Measurements from ENCODE around the gene NXPH3.
"Not testable (repeated sequence)": the region's sequence is repeated elsewhere in the genome, so short reads cannot be mapped to it uniquely, and the experiment has no call there.

Gene NXPH3

DNA sequence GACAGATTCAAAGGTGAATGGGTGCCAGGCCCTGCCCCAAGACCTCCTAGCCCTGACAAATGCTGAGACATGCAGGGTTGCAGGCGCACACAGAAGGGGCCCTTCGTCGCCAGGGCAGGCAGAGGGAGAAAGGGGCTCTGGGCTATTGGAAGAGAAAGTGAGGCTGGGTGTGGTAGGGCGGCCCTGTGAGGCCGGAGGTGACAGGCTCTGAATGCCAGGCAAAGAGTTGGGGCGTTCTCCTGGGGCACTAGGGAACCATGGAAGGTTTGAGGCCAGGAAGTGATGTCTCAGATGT, 26.4 kb upstream of the NXPH3 start:
- TF ChIP-seq, protein P1, sequence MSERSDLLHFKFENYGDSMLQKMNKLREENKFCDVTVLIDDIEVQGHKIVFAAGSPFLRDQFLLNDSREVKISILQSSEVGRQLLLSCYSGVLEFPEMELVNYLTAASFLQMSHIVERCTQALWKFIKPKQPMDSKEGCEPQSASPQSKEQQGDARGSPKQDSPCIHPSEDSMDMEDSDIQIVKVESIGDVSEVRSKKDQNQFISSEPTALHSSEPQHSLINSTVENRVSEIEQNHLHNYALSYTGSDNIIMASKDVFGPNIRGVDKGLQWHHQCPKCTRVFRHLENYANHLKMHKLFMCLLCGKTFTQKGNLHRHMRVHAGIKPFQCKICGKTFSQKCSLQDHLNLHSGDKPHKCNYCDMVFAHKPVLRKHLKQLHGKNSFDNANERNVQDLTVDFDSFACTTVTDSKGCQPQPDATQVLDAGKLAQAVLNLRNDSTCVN (tag by site-specific recombination; optimal IDR thresholded peaks at IDR 0.05) = no peak
- TF ChIP-seq, protein P2, sequence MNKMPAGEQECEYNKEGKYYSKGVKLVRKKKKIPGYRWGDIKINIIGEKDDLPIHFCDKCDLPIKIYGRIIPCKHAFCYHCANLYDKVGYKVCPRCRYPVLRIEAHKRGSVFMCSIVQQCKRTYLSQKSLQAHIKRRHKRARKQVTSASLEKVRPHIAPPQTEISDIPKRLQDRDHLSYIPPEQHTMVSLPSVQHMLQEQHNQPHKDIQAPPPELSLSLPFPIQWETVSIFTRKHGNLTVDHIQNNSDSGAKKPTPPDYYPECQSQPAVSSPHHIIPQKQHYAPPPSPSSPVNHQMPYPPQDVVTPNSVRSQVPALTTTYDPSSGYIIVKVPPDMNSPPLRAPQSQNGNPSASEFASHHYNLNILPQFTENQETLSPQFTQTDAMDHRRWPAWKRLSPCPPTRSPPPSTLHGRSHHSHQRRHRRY (tag by site-specific recombination; IDR thresholded peaks at IDR 0.05) = no peak
- no peak for TF ChIP-seq ZFP41 (tag by site-specific recombination; IDR thresholded peaks at IDR 0.05; ENCODE audit: borderline replicate concordance)
- no peak for TF ChIP-seq ZNF2 (tag by site-specific recombination; IDR thresholded peaks at IDR 0.05)
- TF ChIP-seq ZNF585B (tag by site-specific recombination; IDR thresholded peaks at IDR 0.05) = no peak
- TF ChIP-seq, protein P3, sequence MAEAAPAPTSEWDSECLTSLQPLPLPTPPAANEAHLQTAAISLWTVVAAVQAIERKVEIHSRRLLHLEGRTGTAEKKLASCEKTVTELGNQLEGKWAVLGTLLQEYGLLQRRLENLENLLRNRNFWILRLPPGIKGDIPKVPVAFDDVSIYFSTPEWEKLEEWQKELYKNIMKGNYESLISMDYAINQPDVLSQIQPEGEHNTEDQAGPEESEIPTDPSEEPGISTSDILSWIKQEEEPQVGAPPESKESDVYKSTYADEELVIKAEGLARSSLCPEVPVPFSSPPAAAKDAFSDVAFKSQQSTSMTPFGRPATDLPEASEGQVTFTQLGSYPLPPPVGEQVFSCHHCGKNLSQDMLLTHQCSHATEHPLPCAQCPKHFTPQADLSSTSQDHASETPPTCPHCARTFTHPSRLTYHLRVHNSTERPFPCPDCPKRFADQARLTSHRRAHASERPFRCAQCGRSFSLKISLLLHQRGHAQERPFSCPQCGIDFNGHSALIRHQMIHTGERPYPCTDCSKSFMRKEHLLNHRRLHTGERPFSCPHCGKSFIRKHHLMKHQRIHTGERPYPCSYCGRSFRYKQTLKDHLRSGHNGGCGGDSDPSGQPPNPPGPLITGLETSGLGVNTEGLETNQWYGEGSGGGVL (tag by site-specific recombination; IDR thresholded peaks at IDR 0.05) = no peak
- no peak for TF ChIP-seq GLIS1 (tag by site-specific recombination; IDR thresholded peaks at IDR 0.05)
- ChIA-PET POLR2A (no interaction called here), CTCF (interaction anchor here (1.7 to 9.5 kb wide), 3 partner anchors 74 to 141 kb away, joined by 3 to 303 read pairs (median 11); no protein-coding TSS in a partner anchor)
- Histone ChIP-seq H3K4me1 (ENCODE audit: control insufficient read depth, insufficient read depth, low read length) (no peaks in the 10 kb centered on the region), H3K4me3 (ENCODE audit: low read depth, low read length) (no peak overlapping the region), H3K27ac (ENCODE audit: extremely low read depth, low read depth, low read length) (no peak overlapping the region), H3K9me3 (ENCODE audit: control insufficient read depth, insufficient read depth, low read depth, low read length) (no peaks in the 10 kb centered on the region), H3K36me3 (ENCODE audit: control insufficient read depth in 2 of 2, insufficient read depth in 1 of 2, low read length in 2 of 2) (no peaks in the 10 kb centered on the region)

DNA sequence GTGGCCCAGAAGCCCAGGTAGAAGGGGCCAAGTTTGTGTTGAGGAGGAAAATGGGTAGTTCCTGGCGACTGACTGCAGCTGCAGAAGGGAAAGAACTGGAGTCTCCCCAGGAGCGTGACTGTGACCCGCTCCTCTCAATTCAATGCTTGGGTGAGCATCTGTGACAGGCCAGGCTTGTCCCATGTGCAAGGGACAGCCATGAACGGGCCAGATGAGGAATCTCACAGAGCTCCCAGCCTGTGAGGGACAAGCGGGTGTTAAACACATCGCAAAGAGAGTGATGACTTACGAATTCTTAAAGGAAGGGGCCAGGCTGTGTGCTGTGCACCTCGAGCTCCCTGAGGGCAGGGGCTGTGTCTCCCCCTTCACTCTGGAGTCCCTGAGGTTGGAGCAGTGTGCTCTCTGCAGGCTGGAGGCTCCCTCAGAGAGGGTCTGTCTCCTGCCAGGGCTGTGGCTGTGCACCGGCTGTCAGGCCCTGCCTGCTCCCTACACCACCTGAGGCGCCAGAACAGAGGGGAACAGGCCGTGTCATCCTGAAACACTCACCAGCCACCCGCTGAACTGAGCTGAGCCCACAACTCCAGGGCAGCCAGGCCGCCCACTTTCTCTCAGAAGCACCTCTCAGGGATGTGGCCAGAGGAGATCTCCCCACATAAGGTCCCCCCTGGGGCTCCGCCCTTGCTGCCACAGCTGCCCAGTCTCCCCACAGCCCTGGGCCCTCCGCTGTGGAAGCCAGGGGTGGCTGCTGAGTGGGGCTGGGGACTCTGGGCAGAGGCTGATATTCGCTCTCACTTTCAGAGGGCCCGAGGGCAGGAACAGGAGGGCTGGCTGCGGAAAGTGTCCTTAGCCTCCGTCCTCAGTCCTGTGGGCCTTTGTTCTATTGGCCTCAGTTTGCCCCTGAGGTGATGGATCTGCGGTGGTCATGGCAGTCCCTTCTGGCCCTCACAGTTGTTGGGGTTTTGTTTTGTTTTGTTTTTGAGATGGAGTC, 25.7 kb upstream of the NXPH3 start:
- ChIA-PET CTCF (interaction anchor here (0.7 to 9.5 kb wide), 8 partner anchors 10 to 220 kb away, joined by 3 to 303 read pairs (median 3); no protein-coding TSS in a partner anchor), POLR2A (no interaction called here)
- peak; percentile 56; the same call in 1 of the 2 replicates for TF ChIP-seq ZIC2 (tag by site-specific recombination; IDR thresholded peaks at IDR 0.05)
- TF ChIP-seq ZNF549 (tag by site-specific recombination; IDR thresholded peaks at IDR 0.05) = no peak
- no peak for TF ChIP-seq WT1 (tag by site-specific recombination; IDR thresholded peaks at IDR 0.05)
- no peak for TF ChIP-seq MYNN (tag by site-specific recombination; IDR thresholded peaks at IDR 0.05; ENCODE audit: borderline replicate concordance)
- no peak for TF ChIP-seq ZNF624 (tag by site-specific recombination; IDR thresholded peaks at IDR 0.05)
- TF ChIP-seq ZNF830 (tag by site-specific recombination; IDR thresholded peaks at IDR 0.05; ENCODE audit: low read depth) = no peak

DNA sequence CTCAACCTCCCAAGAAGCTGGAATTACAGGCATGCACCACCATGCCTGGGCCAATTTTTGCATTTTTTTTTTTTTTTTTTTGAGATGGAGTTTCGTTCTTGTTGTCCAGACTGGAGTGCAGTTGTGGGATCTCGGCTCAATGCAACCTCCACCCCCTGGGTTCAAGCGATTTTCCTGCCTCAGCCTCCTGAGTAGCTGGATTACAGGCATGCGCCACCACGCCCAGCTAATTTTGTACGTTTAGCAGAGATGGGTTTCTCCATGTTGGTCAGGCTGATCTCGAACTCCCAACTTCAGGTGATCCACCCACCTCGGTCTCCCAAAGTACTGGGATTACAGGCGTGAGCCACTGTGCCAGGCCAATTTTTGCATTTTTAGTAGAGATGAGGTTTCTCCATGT, 24.9 kb upstream of the NXPH3 start:
- CTCF ChIA-PET = interaction anchor here (0.6 to 9.5 kb wide), 9 partner anchors 11 to 1674 kb away, joined by 3 to 303 read pairs (median 3); no protein-coding TSS in a partner anchor
- POLR2A ChIA-PET = interaction anchor here (0.6 kb wide), 1 partner anchor 130 kb away, joined by 6 read pairs; no protein-coding TSS in a partner anchor
- not testable (repeated sequence) for H3K4me1 ChIP-seq (ENCODE audit: control insufficient read depth, insufficient read depth, low read length)

More for the DNA sequence above, 25.7 kb upstream of the NXPH3 start:
- H3K9me3 ChIP-seq (ENCODE audit: control insufficient read depth, insufficient read depth, low read depth, low read length) = no peaks in the 10 kb centered on the region
- no peak overlapping the region for H3K4me3 ChIP-seq (ENCODE audit: low read depth, low read length)
- H3K36me3 ChIP-seq (ENCODE audit: control insufficient read depth in 2 of 2, insufficient read depth in 1 of 2, low read length in 2 of 2) = no peaks in the 10 kb centered on the region
- no peak overlapping the region for H3K27ac ChIP-seq (ENCODE audit: extremely low read depth, low read depth, low read length)
- H3K4me1 ChIP-seq (ENCODE audit: control insufficient read depth, insufficient read depth, low read length) = no peaks in the 10 kb centered on the region

More for the DNA sequence above, 24.9 kb upstream of the NXPH3 start:
- H3K36me3 ChIP-seq (ENCODE audit: control insufficient read depth in 2 of 2, insufficient read depth in 1 of 2, low read length in 2 of 2); H3K4me3 ChIP-seq (ENCODE audit: low read depth, low read length); H3K27ac ChIP-seq (ENCODE audit: extremely low read depth, low read depth, low read length); H3K9me3 ChIP-seq (ENCODE audit: control insufficient read depth, insufficient read depth, low read depth, low read length): not testable (repeated sequence)
